ENCODE measurements around the gene SMLR1. TPM values are rescaled to one million over a fixed set of nuclear protein-coding genes. Genes with fewer than 3 reads are reported as not detected.

SMLR1 gene
- total and polyA plus RNA-seq, 12 donors: 0.08 to 3.9 (median 0.42) TPM; not detected in 3

DNA sequence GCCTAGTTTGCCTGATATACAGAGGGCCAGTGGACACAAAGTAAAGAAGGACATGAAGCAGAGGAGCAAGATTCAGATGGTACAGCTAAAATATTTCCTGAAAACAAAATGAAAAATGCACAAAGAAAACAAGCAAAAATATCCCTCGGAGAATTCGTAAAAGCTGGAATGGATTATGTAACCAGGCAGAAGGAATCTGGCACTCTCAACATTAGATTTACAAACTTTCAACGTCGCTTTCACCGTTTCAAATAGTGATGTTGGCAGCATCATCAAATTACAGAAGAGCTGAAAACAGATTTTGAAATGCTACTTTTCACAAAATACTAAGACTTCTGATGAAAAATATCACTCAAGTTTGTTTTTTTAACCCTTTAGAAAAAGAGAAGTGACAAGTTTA is 11.7 kb downstream of the SMLR1 start:
- Histone ChIP-seq H3K4me3 (no peak overlapping the region), H3K36me3 (replicated peaks in 1 of 2) (no peaks in the 10 kb centered on the region), H3K27ac (no peak overlapping the region), H3K27me3 (no peaks in the 10 kb centered on the region), H3K4me1 (replicated peaks in 1 of 2) (no peaks in the 10 kb centered on the region), H3K9me3 (replicated peaks in 1 of 3) (no peaks in the 10 kb centered on the region)
- no peak for TF ChIP-seq POLR2A (IDR thresholded peaks at IDR 0.05)
- TF ChIP-seq CTCF (IDR thresholded peaks at IDR 0.05): no peak
- 70 to 84% (median 75%) methylated on average over 5 of the region's 5 CpGs for WGBS, 4 donors
- DNase-seq: no peak
- intact Hi-C loops (cut with DNase I): no loop called here

GRCh38 chr6:130839379-130839778 is 12.2 kb downstream of the SMLR1 start:
- intact Hi-C loops (cut with DNase I): no loop called here
- Histone ChIP-seq H3K36me3 (replicated peaks in 1 of 2) (no peaks in the 10 kb centered on the region), H3K4me3 (no peak overlapping the region), H3K27ac (no peak overlapping the region), H3K27me3 (no peaks in the 10 kb centered on the region), H3K4me1 (replicated peaks in 1 of 2) (no peaks in the 10 kb centered on the region), H3K9me3 (replicated peaks in 1 of 3) (no peaks in the 10 kb centered on the region)
- WGBS, 4 donors: 79 to 91% (median 84%) methylated on average over 2 of the region's 2 CpGs
- no peak for DNase-seq
- no peak for TF ChIP-seq POLR2A (IDR thresholded peaks at IDR 0.05)
- no peak for TF ChIP-seq CTCF (IDR thresholded peaks at IDR 0.05)

DNA sequence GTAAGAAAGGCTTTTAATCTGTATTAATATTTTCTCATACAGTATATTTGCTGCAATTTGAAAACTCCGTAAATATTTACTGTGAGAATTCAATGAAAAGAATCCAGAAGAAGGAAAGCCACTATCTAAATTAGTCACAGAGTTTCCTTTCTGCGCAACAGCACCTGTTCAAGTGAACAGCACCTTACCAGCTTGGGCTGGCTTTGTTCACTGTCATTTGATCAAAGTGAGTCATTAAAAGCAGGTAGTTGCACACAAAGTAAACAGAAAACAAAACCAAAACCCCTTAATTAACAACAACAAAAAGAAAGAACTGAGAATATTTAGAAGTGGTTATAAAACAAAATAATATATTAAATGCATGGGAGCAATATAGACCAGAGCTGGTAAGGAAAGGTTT is 12.8 kb downstream of the SMLR1 start:
- Histone ChIP-seq H3K4me3 (no peak overlapping the region), H3K36me3 (replicated peaks in 1 of 2) (no peaks in the 10 kb centered on the region), H3K4me1 (replicated peaks in 1 of 2) (no peaks in the 10 kb centered on the region), H3K9me3 (replicated peaks in 1 of 3) (no peaks in the 10 kb centered on the region), H3K27me3 (no peaks in the 10 kb centered on the region), H3K27ac (no peak overlapping the region)
- intact Hi-C loops (cut with DNase I): loop anchor here (10.0 kb wide), 2 partner anchors 515 to 785 kb away; no protein-coding TSS in a partner anchor
- no peak for TF ChIP-seq CTCF (IDR thresholded peaks at IDR 0.05)
- TF ChIP-seq POLR2A (IDR thresholded peaks at IDR 0.05): no peak
- WGBS, 4 donors: 92 to 99% (median 95%) methylated on average over 2 of the region's 2 CpGs
- DNase-seq: no peak

- H3K4me3 ChIP-seq: no peak overlapping the region
- no peaks in the 10 kb centered on the region for H3K27me3 ChIP-seq
- TF ChIP-seq CTCF (IDR thresholded peaks at IDR 0.05) (no peak), POLR2A (IDR thresholded peaks at IDR 0.05) (no peak)
- no peak for DNase-seq
- H3K36me3 ChIP-seq (replicated peaks in 1 of 2): no peaks in the 10 kb centered on the region
- WGBS, 4 donors: 67 to 73% (median 72%) methylated on average over 4 of the region's 4 CpGs
- intact Hi-C loops (cut with DNase I): loop anchor here (10.0 kb wide), 2 partner anchors 516 to 786 kb away; no protein-coding TSS in a partner anchor
- H3K9me3 ChIP-seq (replicated peaks in 1 of 3): no peaks in the 10 kb centered on the region
- H3K27ac ChIP-seq: no peak overlapping the region
- no peaks in the 10 kb centered on the region for H3K4me1 ChIP-seq (replicated peaks in 1 of 2)
Measured at GRCh38 chr6:130841128-130841728, 14.0 kb downstream of the SMLR1 start.

Measured in adrenal gland (tissue), 12 donors.